Measurements from ENCODE around the gene BRF1.
"Not testable (repeated sequence)": the region's sequence is repeated elsewhere in the genome, so short reads cannot be mapped to it uniquely, and the experiment has no call there.

BRF1 gene

DNA sequence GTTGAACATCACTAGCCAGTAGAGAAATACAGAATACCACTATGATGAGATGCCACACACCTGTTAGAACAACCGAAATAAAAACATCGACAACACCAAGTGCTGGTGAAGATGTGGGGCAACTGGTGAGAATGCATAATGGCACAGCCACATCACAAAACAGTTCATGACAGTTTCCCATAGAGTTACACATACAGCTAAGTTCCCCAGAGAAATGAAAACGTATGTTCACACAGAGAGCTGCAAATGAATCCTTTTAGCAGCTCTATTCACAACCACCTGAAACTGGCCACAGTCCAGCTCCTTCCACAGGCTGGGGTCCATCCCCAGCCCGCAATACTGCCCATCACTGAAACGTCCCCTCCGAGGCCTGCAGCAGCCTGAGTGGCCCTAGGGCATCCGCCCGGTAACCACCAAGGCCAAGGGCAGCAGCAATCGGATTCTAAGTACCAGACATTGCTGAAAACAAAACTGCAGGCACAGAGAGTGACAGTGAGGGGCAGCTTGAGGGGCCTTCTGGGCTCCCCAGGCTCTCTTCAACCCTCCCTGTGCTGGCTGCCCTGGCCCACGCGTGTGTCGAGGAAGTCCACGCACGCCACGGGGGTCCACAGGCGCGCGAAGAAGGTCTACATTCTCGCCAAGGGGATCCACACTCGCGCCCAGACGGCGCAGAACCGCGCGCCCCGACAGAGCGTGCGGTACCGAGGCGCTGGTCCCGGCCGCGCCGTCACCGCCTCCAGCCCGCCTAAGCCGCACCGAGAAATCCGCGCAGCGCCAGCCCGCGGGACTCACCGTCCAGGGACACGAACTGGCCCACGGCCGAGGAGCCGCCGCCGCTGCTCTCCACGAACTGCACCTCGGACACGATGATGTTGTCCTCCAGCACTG, 903 bp downstream of the BRF1 start:
- H3K36me3 Mint-ChIP-seq (ENCODE audit: low read depth) = peaks cover 15% of the 10 kb centered on the region
- peak overlapping the region; percentile 91 for H3K4me3 Mint-ChIP-seq
- H3K9me3 Mint-ChIP-seq = peaks cover 5% of the 10 kb centered on the region
- peaks cover 24% of the 10 kb centered on the region for H3K4me1 Mint-ChIP-seq (ENCODE audit: low read depth)
- peak overlapping the region; percentile 92 for H3K27ac Mint-ChIP-seq
- no peaks in the 10 kb centered on the region for H3K27me3 Mint-ChIP-seq (ENCODE audit: low read depth)
- DNase-seq (ENCODE audit: low spot score) = peak; percentile 26

GRCh38 chr14:105297311-105297710, 3.5 kb downstream of the BRF1 start:
- H3K4me1 Mint-ChIP-seq (ENCODE audit: low read depth) = peaks cover 39% of the 10 kb centered on the region
- H3K4me3 Mint-ChIP-seq = not testable (repeated sequence)

DNA sequence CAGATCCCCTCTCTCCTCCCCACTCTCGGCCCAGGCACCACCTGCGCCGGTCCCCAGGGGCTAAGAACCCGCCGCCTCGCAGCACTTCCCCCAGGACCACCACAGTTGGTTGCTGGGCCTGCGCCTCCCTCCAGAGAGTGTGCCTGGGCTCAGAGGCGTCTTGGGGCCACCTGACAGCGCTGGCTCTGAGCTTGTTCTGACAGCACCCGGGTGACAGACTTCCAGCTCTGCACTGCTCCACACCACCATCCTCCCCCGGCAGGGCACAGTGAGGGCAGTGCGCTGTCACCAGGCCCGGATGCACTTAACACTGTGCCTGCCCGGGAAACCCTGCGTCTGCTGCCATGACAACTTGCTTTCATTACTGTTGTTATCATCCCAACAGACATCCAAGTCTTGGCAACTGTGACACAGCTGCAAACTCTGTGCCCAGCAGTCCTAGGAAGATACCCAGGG, 6.6 kb downstream of the BRF1 start:
- peaks cover 37% of the 10 kb centered on the region for H3K4me1 Mint-ChIP-seq (ENCODE audit: low read depth)

More at GRCh38 chr14:105297311-105297710, 3.5 kb downstream of the BRF1 start:
- peak overlapping the region; percentile 36 for H3K27ac Mint-ChIP-seq
- not testable (repeated sequence) for DNase-seq (ENCODE audit: low spot score); H3K27me3 Mint-ChIP-seq (ENCODE audit: low read depth); H3K9me3 Mint-ChIP-seq
- H3K36me3 Mint-ChIP-seq (ENCODE audit: low read depth) = peaks cover 14% of the 10 kb centered on the region

GRCh38 chr14:105292826-105293711, 7.7 kb downstream of the BRF1 start:
- Mint-ChIP-seq H3K9me3 (no peaks in the 10 kb centered on the region), H3K27me3 (ENCODE audit: low read depth) (no peaks in the 10 kb centered on the region), H3K27ac (peak overlapping the region; percentile 99), H3K36me3 (ENCODE audit: low read depth) (peaks cover 8% of the 10 kb centered on the region), H3K4me1 (ENCODE audit: low read depth) (peaks cover 31% of the 10 kb centered on the region), H3K4me3 (peak overlapping the region; percentile 81)
- DNase-seq (ENCODE audit: low spot score) = peak; percentile 63

More for the DNA sequence above, 6.6 kb downstream of the BRF1 start:
- no peaks in the 10 kb centered on the region for H3K27me3 Mint-ChIP-seq (ENCODE audit: low read depth)
- H3K27ac Mint-ChIP-seq = peak overlapping the region; percentile 99
- peak; percentile 72 for DNase-seq (ENCODE audit: low spot score)
- peaks cover 8% of the 10 kb centered on the region for H3K36me3 Mint-ChIP-seq (ENCODE audit: low read depth)
- no peaks in the 10 kb centered on the region for H3K9me3 Mint-ChIP-seq
- peak overlapping the region; percentile 81 for H3K4me3 Mint-ChIP-seq

DNA sequence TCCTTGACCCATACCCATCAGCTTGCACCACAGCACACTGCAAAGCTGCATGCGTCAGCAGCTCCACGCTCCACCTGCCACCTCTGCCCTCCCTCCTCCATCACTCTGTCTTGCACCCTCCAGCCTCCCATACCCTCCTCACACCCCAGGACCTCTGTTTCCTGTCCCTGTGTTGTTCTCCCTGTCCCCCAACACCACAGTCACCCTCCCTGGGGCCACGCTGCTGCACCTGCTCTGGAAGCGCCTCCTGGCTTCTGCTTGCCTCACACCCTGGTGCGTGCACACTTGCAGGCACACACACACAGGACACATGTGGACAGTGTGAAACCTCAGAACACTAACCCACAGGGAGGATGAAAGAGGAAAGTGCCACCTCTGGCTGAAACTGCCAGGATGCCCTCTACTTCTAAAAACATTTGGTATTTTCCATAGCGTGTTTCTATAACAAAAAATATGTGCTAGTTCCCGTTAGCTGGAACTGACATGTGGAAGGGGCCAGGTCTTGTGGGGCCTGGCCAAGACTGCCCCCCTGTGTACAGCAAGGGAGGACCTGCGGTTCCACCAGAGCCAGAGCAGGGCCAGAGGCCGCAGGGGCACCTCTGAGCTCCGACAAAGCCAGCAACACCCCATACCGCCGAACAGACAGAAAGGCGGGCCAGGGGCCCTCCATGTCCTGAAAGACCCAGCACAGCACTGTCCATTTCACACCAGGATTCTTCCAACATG, 10.0 kb downstream of the BRF1 start:
- Mint-ChIP-seq H3K36me3 (ENCODE audit: low read depth) (peaks cover 5% of the 10 kb centered on the region), H3K27me3 (ENCODE audit: low read depth) (no peaks in the 10 kb centered on the region), H3K4me3 (no peak overlapping the region), H3K27ac (peak overlapping the region; percentile 6), H3K4me1 (ENCODE audit: low read depth) (peaks cover 31% of the 10 kb centered on the region), H3K9me3 (no peaks in the 10 kb centered on the region)
- no peak for DNase-seq (ENCODE audit: low spot score)

- H3K27me3 Mint-ChIP-seq (ENCODE audit: low read depth); H3K27ac Mint-ChIP-seq; DNase-seq (ENCODE audit: low spot score); H3K4me3 Mint-ChIP-seq; H3K9me3 Mint-ChIP-seq; H3K36me3 Mint-ChIP-seq (ENCODE audit: low read depth): not testable (repeated sequence)
- H3K4me1 Mint-ChIP-seq (ENCODE audit: low read depth) = peaks cover 26% of the 10 kb centered on the region
Observed at GRCh38 chr14:105288936-105289335, 11.9 kb downstream of the BRF1 start.

GRCh38 chr14:105287249-105288102, 13.3 kb downstream of the BRF1 start:
- H3K9me3 Mint-ChIP-seq = no peaks in the 10 kb centered on the region
- no peak overlapping the region for H3K4me3 Mint-ChIP-seq
- peaks cover 4% of the 10 kb centered on the region for H3K36me3 Mint-ChIP-seq (ENCODE audit: low read depth)
- DNase-seq (ENCODE audit: low spot score) = no peak
- no peaks in the 10 kb centered on the region for H3K27me3 Mint-ChIP-seq (ENCODE audit: low read depth)
- H3K27ac Mint-ChIP-seq = no peak overlapping the region
- peaks cover 19% of the 10 kb centered on the region for H3K4me1 Mint-ChIP-seq (ENCODE audit: low read depth)

DNA sequence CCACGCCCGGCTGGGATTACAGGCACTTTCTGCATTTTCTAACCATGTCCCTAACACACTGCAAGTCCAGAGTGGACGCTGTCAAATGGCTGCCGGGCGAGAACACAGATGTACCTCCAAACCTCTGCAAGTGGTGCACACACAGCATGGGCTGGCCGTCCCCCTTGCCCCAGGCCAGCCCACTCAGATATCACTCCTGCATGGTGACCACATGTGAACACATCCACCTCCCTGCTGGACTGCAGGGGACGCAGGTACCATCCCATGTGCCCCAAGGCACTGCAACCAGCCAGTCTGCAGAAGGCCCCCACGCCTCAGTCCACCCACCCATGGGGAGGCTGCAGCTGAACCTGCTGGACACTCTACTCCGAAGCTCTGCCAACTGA, 14.0 kb downstream of the BRF1 start:
- H3K27me3 Mint-ChIP-seq (ENCODE audit: low read depth) = no peaks in the 10 kb centered on the region
- no peak for DNase-seq (ENCODE audit: low spot score)
- peaks cover 4% of the 10 kb centered on the region for H3K36me3 Mint-ChIP-seq (ENCODE audit: low read depth)
- peaks cover 20% of the 10 kb centered on the region for H3K4me1 Mint-ChIP-seq (ENCODE audit: low read depth)
- H3K4me3 Mint-ChIP-seq = no peak overlapping the region
- H3K9me3 Mint-ChIP-seq = no peaks in the 10 kb centered on the region
- no peak overlapping the region for H3K27ac Mint-ChIP-seq

GRCh38 chr14:105285174-105285573, 15.6 kb downstream of the BRF1 start:
- H3K4me1 Mint-ChIP-seq (ENCODE audit: low read depth) = peaks cover 17% of the 10 kb centered on the region
- H3K36me3 Mint-ChIP-seq (ENCODE audit: low read depth) = peaks cover 4% of the 10 kb centered on the region
- H3K27ac Mint-ChIP-seq = no peak overlapping the region
- no peaks in the 10 kb centered on the region for H3K9me3 Mint-ChIP-seq
- no peak overlapping the region for H3K4me3 Mint-ChIP-seq
- DNase-seq (ENCODE audit: low spot score) = no peak
- H3K27me3 Mint-ChIP-seq (ENCODE audit: low read depth) = no peaks in the 10 kb centered on the region

DNA sequence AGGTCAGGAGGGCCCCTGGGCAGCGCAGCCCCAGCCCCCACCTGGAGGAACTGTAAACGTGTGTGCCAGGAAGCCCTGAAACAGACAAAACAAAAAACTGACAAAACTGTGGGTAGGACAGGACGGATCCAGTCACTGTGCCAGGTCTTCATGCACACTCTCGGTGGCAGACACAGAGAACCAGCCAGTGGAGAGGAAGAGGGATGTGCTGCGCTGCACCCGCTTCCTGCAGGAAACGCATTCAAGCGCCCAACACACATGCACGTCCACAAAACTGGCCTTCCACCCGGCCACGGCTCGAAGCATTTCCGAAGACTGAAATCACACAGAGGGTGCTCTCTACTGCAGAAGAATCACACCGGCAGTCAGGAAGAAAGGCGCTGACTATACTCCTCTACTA, 16.9 kb downstream of the BRF1 start:
- H3K27me3 Mint-ChIP-seq (ENCODE audit: low read depth) = no peaks in the 10 kb centered on the region
- H3K4me3 Mint-ChIP-seq = peak overlapping the region; percentile 40
- H3K27ac Mint-ChIP-seq = peak overlapping the region; percentile 19
- H3K9me3 Mint-ChIP-seq = no peaks in the 10 kb centered on the region
- no peak for DNase-seq (ENCODE audit: low spot score)
- H3K36me3 Mint-ChIP-seq (ENCODE audit: low read depth) = peaks cover 4% of the 10 kb centered on the region
- peaks cover 19% of the 10 kb centered on the region for H3K4me1 Mint-ChIP-seq (ENCODE audit: low read depth)

GRCh38 chr14:105283028-105283427, 17.8 kb downstream of the BRF1 start:
- H3K27ac Mint-ChIP-seq = no peak overlapping the region
- H3K9me3 Mint-ChIP-seq = no peaks in the 10 kb centered on the region
- DNase-seq (ENCODE audit: low spot score) = no peak
- peaks cover 4% of the 10 kb centered on the region for H3K36me3 Mint-ChIP-seq (ENCODE audit: low read depth)
- no peaks in the 10 kb centered on the region for H3K27me3 Mint-ChIP-seq (ENCODE audit: low read depth)
- peaks cover 19% of the 10 kb centered on the region for H3K4me1 Mint-ChIP-seq (ENCODE audit: low read depth)
- H3K4me3 Mint-ChIP-seq = no peak overlapping the region

GRCh38 chr14:105282098-105282725, 18.6 kb downstream of the BRF1 start:
- no peaks in the 10 kb centered on the region for H3K9me3 Mint-ChIP-seq
- H3K4me1 Mint-ChIP-seq (ENCODE audit: low read depth) = peaks cover 19% of the 10 kb centered on the region
- no peak overlapping the region for H3K4me3 Mint-ChIP-seq
- no peak overlapping the region for H3K27ac Mint-ChIP-seq
- no peak for DNase-seq (ENCODE audit: low spot score)
- peaks cover 4% of the 10 kb centered on the region for H3K36me3 Mint-ChIP-seq (ENCODE audit: low read depth)
- no peaks in the 10 kb centered on the region for H3K27me3 Mint-ChIP-seq (ENCODE audit: low read depth)

Measured in T-helper 2 cell treated with Interferon-gamma antibody and Interleukin-4, amounts not matched to agents 5 μg/mL and 100 μg/mL, for 36 hours (primary cell).